OCI-LY3 (cell line): ENCODE data around the gene NCR2.

Experiments
- CTCF ChIP-seq: fragments of 200-600, 300-600 bp; sonication (generic); IDR thresholded peaks from 2 replicates; pipeline ENCODE4 v1.5.1; 2014; ENCODE audit warnings: antibody characterized with exemption, low read length, low read depth
- EZH2phosphoT487 ChIP-seq: fragments of 200-600 bp; shearing (Covaris generic); IDR thresholded peaks from 2 replicates; pipeline ENCODE4 v1.6.1; 2018; ENCODE audit warnings: antibody characterized with exemption, mixed run types, low read depth

GRCh38 chr6:41318261-41318653, 17.2 kb upstream of the NCR2 start:
- TF ChIP-seq CTCF (no peak), EZH2phosphoT487 (no peak)
